Measurements from ENCODE around the gene PTPRN2.
"Not testable (repeated sequence)": the region's sequence is repeated elsewhere in the genome, so short reads cannot be mapped to it uniquely, and the experiment has no call there.

Gene PTPRN2

DNA sequence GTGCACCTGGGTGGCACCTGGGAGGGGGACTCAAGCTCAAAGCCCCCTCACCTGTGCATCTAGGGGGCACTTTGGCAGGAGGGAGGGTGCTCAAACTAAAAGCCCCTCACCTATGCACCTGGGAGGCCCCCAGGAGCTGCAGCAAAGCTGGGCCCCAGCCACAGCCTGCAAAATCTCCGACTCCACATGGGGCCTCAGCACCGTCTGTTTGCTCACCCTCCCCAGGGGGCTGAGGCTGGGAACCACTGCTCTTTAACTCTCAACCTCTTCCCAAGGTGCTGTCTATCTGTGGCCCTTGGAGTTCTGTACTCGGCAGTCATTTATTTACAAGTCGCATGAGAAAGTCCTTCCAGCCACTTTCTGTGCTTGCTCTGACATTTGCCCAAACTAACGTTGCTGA lies 792.4 kb downstream of the PTPRN2 start:
- no peak for DNase-seq (ENCODE audit: low read depth in 2 of 2, low spot score in 1 of 2)

DNA sequence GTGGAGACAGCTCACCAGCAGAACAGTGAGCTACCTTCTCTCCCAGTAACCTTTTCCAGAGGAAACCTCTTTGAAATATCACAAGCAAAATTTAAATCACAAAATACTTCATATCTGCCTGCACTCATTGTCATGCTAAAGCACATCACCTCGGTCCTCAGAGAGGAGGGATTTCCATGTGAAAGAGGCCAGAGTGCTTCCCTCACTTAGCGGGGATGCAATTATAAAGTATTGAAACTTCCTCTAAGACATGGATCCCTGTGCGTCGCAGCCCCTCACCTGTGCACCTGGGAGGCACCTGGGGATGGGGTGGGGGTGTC lies 792.9 kb downstream of the PTPRN2 start:
- DNase-seq (ENCODE audit: low read depth in 2 of 2, low spot score in 1 of 2) = no peak

- DNase-seq (ENCODE audit: low read depth in 2 of 2, low spot score in 1 of 2) = no peak
Measured at GRCh38 chr7:157793973-157794745, 793.5 kb downstream of the PTPRN2 start.

DNA sequence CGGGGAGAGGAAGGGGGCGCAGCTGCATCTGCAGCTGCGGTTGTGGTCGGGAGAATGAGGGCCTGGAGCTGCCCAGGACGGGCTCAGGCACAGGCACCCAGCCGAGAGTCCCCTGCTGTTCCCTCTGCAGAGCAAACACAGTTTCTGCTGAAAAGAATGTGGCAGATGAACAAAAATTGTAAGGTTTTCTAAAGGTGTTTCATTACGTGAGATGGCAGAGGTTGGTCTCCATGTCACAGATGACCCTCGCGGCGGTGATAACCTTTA lies 794.6 kb downstream of the PTPRN2 start:
- no peak for DNase-seq (ENCODE audit: low read depth in 2 of 2, low spot score in 1 of 2)

- no peak for DNase-seq (ENCODE audit: low read depth in 2 of 2, low spot score in 1 of 2)
Measured at GRCh38 chr7:157792241-157793086, 795.2 kb downstream of the PTPRN2 start.

DNA sequence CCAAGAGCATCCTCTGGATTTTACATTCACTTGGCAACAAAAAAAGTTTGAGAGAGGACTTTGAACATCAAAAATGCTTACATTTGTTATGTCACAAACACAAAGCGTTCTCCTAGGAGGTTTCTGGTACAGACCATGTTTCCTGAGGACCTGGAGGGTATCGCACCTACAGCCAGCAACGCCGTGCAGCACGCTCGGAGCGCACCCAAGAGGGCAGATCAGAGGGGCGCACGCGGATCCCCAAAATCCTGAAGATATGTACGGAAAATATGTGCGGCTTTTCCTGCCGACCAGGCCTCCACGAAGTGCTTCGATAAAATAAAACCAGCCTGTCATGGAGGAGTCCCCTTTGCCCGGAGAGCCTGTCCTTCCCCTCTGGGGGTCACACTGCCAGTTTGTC lies 796.0 kb downstream of the PTPRN2 start:
- no peak for DNase-seq (ENCODE audit: low read depth in 2 of 2, low spot score in 1 of 2)

GRCh38 chr7:157791261-157791660 lies 796.4 kb downstream of the PTPRN2 start:
- no peak for DNase-seq (ENCODE audit: low read depth in 2 of 2, low spot score in 1 of 2)

DNA sequence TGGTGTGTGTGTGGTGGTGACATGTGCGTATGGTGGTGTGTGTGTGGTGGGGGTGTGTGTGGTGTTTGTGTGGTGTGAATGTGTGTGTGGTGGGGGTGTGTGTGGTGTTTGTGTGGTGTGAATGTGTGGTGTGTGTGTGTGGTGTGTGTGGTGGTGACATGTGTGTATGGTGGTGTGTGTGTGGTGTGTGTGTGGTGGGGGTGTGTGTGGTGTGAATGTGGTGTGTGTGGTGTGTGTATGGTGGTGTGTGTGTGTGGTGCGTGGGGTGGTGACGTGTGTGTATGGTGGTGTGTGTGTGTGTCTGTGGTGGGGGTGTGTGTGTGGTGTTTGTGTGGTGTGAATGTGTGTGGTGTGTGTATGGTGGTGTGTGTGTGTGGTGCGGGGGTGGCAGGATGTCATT lies 797.7 kb downstream of the PTPRN2 start:
- DNase-seq (ENCODE audit: low read depth in 2 of 2, low spot score in 1 of 2) = no peak

DNA sequence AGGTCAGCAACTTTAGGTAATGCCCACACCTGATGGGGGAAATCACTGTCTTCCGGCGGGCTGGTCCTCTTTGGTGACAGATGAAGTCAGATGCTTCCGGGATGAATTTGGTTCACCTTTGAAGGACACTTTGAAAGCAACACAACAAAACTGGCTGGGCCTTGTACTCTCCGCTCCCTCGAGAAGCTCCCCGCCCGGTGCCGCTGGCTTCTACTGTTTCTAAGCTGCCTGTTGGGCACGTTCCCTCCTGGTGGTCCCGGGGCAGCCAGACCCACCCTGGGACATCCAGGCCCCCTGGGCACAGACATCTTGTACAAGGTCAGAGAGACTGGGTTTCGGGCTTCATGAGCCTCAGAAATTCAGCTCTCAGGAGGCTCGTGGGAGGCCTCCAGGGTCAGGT lies 798.5 kb downstream of the PTPRN2 start:
- no peak for DNase-seq (ENCODE audit: low read depth in 2 of 2, low spot score in 1 of 2)

DNA sequence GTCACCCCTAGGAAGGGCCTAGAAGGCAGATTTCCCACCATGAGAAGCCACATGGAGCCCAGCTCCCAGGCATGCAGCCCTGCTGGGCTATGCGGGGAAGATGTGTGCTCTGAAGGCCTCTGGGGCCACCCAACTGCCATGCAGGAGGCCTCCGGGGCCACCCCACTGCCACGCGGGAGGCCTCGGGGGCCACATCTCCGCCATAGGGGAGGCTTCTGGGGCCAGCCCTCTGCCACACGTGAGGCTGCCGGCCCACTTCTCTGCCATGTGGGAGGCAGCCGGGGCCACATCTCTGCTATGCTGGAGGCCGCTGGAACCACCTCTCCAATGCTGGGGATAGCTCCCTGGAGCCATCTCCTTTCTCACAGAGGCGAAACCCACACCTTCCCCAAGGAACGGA lies 799.0 kb downstream of the PTPRN2 start:
- DNase-seq (ENCODE audit: low read depth in 2 of 2, low spot score in 1 of 2) = no peak

- no peak for DNase-seq (ENCODE audit: low read depth in 2 of 2, low spot score in 1 of 2)
Measured at GRCh38 chr7:157787275-157787701, 800.3 kb downstream of the PTPRN2 start.

DNA sequence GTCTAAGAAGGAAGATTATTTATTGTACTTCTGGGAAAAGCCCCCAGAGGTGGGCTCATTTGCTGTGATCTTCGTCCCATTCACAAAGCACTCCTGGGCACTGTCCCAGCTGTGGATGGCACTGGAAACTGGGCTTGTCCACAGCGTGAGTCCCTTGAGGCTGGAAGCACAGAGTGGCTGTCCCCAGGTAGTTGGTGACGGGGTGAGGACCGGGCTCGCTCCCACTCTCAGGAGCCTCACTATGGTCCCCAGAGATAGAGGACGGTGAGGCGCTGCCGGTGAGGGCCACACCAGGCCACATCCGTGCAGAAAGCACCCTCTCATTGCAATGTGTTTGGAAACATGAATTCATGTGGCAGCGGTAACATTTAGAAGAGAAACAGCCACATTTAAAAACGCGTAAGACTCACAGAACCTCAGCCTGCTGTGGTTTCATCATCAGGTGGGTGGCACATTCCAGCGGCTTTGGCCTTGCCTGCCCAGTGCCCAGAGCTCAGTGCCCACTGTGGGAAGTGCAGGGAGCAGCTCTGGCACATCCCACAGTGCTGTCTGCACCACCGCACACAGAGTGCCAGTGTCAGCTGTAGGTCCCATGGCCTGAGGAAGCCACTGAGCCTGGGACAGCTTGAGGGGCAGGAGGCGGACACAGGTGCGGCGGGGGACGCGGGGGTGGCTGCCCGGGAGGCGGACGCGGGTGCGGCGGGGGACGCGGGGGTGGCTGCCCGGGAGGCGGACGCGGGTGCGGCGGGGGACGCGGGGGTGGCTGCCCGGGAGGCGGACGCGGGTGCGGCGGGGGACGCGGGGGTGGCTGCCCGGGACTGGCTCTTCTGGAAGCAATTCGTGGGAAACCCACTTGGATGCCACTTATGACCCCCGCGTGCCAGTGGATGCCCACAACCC lies 801.0 kb downstream of the PTPRN2 start:
- no peak for DNase-seq (ENCODE audit: low read depth in 2 of 2, low spot score in 1 of 2)

- no peak for DNase-seq (ENCODE audit: low read depth in 2 of 2, low spot score in 1 of 2)
Measured at GRCh38 chr7:157785486-157786186, 802.0 kb downstream of the PTPRN2 start.

GRCh38 chr7:157784979-157785441 lies 802.6 kb downstream of the PTPRN2 start:
- DNase-seq (ENCODE audit: low read depth in 2 of 2, low spot score in 1 of 2) = no peak

GRCh38 chr7:157784041-157784835 lies 803.4 kb downstream of the PTPRN2 start:
- no peak for DNase-seq (ENCODE audit: low read depth in 2 of 2, low spot score in 1 of 2)

GRCh38 chr7:157782041-157782440 lies 805.6 kb downstream of the PTPRN2 start:
- DNase-seq (ENCODE audit: low read depth in 2 of 2, low spot score in 1 of 2) = no peak

GRCh38 chr7:157780721-157781120 lies 806.9 kb downstream of the PTPRN2 start:
- no peak for DNase-seq (ENCODE audit: low read depth in 2 of 2, low spot score in 1 of 2)

DNA sequence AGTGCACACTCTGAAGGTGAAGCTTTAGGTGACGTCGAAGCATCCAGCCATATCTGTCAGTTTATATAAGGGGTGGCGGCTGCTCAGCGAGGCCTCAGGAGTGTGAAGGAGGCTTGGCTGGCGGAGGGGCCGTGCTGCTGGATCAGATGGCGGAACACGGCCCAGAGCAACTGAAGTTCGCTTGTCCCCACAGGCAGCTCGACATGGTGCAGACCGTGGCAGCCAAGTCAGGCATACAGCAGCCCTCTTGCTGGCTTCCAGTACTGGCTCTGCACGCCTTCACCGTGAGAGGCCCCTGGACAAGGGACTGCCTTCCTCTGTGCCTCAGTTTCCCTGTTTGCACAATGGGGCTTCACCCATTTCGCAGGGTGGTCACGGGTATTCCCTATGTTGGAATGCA lies 807.3 kb downstream of the PTPRN2 start:
- no peak for DNase-seq (ENCODE audit: low read depth in 2 of 2, low spot score in 1 of 2)

GRCh38 chr7:157779206-157779605 lies 808.4 kb downstream of the PTPRN2 start:
- no peak for DNase-seq (ENCODE audit: low read depth in 2 of 2, low spot score in 1 of 2)

DNA sequence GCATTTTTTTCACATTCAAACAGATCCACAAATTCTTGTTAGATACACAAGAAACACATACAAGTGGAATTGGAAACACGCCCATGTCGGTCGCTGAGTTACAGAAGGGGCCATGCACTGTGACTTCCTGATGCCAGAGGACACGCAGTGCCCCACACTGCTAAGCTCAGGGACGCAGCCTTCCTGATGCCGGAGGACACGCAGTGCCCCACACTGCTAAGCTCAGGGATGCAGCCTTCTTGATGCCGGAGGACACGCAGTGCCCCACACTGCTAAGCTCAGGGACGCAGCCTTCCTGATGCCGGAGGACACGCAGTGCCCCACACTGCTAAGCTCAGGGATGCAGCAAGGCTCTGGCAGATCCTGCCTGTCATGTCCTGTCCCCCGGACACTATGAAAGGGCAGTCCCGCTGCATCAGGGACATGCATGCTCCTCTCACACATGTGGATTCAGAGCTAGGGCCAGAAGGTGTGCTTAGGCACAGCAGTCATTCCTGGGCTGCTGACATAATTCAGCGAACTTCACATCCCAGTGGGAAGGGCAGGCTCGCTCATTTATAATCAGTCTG lies 810.3 kb downstream of the PTPRN2 start:
- DNase-seq (ENCODE audit: low read depth in 2 of 2, low spot score in 1 of 2) = not testable (repeated sequence)

All from stimulated activated CD8-positive, alpha-beta memory T cell treated with anti-CD3 and anti-CD28 coated beads, Interleukin-4, amount 100 ng/mL, for 4 hours (primary cell).